GM19395 (cell line): Measurements from ENCODE around the gene CTBP2.

ENCODE experiments used
- ATAC-seq: cut with Tn5 transposase; IDR thresholded peaks from one replicate; pipeline ENCODE4 v1.9.1; 2021; ENCODE audit warnings: mild to moderate bottlenecking, moderate library complexity; ENCODE audit not compliant: unreplicated experiment

The CTBP2 gene

DNA sequence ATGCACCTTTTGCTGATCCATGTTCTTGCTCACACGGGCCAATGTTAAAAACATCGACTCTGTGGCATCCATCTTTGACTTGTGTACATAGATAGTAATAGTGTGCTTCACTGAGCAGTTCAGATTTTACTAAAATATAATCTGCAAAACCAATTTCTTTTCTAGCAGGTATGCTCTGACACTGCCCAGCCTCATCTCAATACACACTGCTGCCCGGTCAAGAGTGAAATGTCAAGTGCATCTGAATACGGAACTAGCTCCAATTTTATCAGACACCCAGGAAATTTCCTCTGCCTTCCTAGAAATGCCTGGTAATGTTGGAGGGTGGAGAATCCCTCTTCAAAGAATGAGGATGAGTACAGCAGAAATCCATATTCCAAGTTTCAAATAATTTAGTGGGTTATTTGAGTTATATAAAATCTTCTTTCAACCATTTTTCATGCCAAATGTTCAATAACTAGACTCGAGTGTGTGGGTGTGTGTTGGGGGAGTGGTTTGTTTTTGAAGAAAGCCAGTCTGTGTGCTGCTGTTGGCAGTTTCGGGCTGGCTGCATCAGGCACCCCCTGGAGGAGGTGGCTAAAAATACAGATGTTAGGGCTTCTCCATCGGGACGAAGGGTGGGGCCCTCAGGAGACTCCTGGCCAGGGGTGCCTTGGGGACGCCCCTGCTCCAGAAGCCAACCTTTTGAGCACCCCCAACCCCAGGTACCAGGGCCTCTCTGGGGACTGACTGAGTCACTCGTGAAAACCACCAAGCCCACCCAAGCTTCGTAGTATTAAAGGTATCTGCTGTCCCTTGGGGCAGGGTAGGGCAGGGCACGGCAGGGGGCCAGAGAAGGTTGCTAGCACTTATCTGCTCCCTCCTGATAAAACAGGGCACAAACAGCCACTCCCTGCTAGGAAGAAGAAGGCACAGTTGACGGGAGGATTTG, 15.4 kb downstream of the CTBP2 start:
- no peak for ATAC-seq

DNA sequence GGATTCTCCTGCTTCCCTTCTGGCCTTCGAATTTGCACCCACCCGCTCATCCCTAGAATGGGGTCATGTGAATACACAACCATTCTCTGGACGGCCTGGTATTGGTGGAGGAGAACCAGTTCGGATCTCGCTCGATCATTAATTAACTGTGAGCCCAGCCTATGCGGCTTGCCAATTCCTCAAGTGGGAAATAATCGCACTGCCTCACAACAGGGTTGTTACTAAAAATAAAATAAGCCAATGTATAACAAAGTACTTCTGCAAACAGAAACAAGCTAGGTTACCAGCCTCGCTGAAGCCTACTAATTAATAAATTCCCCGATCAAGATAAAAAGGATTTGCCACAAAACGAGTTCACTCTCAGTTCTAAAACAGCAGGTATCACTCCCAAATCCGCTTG, 16.2 kb downstream of the CTBP2 start:
- no peak for ATAC-seq

DNA sequence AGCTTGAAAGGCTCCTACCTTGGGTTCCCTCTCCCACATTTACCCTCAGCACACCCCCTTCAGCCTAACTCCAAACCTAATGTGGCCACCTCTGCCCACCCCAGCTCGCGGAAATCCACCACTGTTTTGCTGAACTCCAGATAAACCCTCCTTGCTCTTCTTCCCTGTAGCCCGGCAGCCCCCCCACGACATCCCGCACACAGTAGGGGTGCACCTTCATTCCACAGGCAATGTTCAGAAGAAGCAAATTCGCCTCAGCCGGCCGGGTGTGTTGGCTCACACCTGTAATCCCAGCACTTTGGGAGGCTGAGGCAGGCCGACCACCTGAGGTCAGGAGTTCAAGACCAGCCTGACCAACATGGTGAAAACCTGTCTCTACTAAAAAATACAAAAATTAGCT, 17.4 kb downstream of the CTBP2 start:
- no peak for ATAC-seq

DNA sequence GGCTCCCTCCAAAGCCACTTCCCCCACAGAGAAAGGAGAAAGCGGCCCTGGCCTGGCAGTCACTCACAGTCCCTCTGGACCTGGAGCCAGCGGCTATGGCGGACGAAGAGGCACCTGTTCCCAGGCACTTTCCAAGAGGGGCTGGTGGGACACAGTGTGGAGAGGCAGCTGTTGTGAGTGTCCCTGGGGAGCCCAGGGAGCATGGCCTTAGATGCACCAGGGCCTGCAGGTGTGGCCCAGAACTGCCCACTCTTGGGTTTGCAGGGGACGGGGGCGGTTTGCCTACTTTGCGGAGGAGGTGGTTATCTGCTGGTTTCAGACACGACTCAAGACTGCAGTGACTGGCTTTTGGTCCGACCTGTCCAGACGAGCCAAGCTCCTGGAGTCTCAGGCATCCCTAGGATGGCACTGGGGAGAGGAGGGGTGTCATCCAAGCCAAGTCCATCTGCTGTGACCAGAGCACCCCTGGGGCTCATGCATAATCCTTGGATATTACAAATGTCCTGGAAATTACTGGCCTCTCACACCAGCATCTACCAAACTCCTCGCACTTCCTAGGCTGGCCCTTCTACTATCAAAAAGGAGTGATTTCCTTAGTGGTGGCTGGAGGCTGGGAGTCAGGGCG, 18.4 kb downstream of the CTBP2 start:
- no peak for ATAC-seq

DNA sequence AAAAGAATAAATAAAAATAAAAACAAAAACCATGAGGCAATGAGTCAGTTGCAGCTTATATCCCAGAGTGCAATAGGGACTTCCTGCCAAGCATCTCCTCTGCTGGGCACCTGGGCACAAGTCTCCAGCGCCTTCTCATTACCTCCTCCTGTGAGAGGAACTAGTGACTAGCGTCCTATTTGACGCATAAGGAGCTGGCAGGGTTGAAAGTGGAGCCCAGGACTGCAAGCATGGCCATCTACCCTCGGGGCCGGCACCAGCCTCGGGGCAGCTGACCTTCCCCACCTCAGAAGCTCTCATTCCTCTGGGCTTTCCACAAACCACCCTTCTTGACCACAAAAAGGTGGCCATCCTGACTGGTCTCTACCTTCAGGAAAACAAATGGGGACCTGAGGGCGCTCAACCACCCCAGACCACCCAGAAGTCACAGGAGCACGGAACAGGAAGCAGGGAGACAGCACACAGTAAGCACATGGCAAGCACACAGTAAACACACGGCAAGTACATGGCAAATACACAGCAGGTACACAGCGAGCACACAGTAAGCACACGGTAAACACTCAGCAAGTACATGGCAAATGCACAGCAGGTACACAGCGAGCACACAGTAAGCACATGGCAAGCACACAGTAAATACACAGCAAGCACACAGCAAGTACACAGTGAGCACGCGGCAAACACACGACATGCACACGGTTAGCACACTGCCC, 19.1 kb downstream of the CTBP2 start:
- no peak for ATAC-seq

DNA sequence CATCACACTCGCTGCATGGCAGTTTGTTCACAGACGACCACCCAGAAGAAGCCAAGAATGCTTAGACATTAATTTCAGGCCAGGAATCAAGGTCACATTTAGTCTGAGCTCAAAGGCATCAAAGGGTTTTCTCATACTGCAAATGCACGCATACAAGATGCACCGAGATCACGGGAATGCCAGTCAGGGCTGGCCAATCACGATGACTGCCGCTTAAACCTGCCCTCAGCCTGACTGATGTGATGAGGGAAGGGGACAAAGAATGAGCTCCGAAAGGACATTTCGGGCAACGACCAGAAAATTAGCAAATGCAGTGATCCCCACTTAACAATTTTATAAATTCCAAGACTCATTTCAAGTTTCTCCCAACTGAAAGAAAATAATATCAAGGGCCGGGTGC, 20.2 kb downstream of the CTBP2 start:
- no peak for ATAC-seq

DNA sequence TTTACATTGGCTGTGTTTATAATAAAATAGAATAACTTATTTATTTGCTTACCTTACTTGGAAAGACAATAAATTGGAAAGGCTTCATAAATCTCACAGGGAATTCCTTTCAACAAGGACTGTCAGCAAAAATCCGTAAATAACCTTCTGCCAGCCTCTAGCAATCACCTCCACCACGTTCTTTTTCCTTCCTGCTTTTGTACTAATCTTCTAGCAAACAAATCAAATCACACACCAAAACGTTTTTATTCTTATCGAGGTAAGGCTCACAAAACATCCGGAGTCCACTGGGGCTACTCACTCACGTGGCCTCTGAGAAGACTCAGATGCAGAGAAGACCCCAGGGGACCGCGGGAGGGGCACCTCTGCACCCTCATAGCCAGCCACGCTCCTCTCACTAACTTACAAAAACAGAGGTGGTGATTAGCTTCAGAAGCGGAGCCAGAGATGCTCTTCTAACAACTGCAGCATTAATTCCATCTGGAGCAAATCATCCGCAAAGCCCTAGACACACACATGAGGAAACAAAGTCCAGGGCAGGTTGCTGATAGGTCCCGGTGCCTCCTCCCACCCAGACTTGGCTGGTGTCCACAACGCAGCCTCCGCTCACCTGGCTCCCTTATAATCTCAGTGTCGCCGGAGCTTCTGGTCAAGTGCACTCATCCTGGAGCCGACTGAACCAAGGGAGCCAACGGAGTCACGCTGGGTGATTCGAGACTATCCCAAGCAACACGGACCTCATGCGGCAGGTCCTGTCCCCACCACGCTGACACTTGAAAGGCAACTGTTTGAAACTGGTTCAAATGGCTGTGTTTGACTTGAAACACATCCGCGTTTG, 22.5 kb downstream of the CTBP2 start:
- ATAC-seq, result no peak

DNA sequence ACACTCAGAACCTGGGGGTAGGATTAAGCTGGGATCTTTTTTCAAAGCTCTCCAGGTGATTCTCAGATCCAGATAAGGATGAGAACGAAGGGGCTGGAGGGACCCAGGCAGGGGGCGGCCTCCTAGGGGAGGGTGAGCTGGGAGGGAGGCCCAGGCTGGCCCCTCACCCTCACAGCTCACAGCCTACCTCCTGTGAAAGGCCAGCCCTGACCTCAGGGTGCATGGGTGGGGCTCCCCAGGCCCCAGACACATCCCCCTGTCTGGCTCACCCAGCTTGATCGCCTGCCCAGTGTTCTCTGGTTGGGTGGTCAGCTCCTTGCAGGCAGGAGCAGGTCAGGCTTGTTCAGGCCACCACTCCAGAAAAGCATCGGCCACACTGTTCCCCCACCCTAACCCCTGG, 24.3 kb downstream of the CTBP2 start:
- no peak for ATAC-seq

DNA sequence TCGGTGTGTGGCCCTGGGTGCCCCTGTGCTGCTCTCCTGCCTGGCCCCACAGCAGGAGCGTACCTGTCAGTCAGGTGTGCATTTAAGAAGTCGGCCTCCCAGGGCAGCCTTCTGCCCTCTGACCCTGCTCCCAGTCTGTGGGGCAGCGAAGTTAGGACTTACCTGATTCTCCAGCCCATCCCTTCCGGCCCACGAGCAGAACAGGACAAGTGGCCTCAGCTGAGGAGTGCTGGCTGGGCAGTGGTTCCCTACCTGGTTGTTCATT, 24.7 kb downstream of the CTBP2 start:
- ATAC-seq, result no peak

DNA sequence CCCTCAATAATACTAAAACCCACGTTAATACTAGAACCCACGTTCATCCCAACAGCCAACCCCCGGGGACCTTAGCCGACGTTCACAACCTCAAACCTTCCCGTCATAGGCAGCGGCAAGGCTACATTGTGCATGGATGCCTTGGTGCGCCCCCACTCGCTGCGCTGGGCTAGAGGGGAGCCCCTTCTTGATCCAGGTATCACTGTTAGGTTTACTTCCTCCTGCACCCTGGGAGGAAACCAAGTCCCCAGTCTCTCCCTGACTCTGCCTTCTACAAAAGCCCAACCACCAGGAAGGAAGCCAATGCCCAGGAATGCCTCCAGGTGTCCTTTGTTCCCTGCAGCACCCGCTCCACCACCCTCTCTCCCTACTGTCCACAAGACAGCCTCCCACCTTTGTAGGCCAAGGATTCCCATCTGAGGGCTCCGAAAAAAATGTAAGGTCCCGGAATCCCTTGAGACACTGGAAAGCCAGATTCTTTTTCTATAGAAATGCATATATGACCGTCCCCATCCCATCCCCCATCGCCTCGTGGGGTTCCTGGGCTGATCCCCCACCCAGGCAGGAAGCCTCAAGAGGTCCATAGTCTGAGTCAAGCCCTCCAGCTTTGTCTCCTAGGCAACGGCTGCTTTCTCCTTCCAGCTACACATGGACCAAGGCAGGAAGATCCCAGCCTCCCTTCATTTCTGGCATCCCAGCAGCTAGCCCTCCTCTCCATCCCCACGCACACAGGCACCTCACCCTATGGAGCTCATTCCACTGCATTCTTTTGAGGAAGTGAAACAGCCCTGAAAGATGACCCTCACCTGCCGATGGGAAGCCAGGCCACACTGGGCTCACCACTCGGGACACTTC, 25.2 kb downstream of the CTBP2 start:
- no peak for ATAC-seq

DNA sequence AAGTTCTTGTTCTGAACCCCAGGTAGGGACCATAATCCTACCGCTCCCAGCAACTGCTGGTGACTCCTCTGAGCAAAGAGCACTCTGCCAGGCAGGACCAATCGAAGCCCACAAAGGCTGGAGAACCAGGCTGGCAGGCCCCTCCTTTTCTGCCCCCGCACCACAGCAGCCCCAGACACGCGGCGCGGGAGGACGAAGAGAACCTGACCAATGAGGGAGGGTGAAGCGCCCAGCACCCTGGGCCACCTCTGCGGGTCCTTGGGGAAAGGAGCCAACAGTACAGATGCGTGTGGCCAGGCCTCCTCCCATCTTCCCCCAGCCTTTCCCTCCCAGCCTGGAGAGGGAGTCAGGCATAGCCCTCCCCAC, 25.9 kb downstream of the CTBP2 start:
- no peak for ATAC-seq

DNA sequence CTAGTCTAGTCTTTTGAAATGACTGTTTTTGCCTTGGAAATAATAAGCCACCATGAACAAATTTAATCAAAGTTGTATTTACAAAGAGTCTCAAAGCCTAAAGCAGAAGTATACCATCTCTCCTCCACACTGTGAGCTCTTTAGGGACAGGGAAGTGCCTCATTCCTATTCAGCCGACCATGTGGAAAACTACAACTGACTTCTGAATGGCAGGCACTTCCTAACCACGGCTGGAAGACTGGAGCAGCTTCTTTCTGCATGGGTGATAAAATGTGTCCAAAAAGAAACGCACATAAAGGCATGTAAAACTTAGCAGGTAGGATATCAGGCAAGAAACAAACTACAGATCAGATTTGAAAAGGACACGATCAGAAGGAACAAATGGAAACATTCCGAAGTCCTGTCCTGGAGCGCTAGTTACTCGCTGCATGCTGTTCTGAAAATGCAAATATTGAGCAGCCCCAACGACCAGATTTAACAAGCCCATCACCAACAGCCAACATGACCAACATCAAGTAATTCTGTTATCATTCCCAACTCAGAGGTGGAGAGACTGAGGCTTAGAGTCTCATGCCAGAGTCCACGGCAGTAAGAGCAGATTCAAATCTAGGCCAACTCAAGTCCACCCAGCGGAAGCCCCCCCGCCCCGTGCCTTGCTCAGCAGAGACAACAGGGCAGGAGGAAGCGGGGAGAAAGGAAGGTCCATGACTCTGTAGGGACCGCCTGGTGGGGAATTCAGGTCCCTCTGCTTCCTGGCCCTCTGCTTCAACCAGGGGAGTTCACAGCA, 26.5 kb downstream of the CTBP2 start:
- ATAC-seq, result no peak

DNA sequence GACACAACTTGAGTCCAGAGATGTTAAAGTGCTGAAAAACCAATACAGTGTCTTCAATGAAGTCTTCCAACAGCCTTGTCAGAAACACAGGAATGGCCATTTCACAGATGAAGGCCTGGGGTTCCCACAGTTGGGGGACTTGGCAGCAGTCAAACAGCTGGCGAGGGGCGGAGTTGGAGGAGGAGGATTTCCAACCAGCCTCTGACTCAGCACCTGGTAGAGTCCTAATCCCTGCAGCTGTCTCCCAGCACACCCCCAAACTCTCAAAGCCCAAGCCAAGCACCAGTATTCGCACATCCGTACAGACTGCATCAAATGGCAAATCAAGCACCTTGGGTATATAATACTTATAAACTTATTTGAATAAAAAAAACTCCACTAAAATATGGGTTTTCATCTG, 28.0 kb downstream of the CTBP2 start:
- ATAC-seq, result no peak

DNA sequence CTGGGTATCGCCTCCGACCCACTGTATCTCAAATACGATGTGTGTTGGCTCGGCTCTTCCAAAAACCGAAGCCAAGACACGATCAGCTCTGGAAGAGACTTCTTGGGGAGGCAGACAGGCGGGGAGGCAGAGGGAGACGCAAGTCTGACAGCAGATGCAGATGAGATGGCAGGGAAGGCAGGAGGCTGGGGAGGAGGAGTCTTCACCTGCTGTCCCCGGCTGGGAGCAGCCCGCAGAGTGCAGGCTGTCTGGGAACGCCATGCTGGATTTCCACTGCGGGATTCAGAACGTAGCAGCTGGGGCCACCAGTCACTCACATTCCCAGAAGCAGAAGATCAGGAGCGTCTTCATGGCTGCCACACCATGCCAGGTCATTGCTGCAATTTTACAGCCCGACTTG, 29.4 kb downstream of the CTBP2 start:
- ATAC-seq, result no peak

DNA sequence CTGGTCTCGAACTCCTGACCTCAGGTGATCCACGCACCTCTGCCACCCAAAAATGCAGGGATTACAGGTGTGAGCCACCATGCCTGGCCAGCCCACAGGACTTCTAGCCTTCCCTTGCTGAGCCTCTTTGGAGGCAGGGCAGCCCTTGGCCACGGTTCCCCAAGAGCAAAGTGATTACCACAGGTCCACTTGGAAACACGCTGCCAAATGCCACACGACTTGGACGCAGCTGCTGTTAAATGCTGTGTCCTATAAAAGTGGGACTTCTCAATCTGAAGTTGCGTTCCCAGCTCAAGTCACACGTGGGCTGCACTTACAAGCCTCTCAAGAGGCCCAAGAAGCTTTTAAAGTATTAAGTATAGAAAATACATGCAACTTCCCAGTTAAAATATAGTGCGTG, 30.1 kb downstream of the CTBP2 start:
- no peak for ATAC-seq

DNA sequence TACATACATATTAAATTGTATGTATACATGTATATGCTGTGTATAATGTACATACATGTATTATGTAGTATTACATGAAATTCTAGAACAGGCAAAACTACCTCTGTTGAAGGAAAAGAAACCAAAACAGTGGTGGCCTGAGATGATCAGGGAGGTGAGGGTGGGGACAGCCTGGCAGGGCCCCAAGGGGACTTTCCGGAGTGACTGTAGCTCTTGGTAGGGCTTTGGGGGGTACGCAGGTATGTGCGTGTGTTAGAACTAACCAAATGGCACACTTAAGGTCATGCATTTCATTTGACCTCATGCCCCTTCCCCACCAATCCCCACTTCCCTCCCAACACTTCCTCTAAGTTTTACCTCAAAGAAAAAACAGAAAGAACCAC, 31.3 kb downstream of the CTBP2 start:
- no peak for ATAC-seq

DNA sequence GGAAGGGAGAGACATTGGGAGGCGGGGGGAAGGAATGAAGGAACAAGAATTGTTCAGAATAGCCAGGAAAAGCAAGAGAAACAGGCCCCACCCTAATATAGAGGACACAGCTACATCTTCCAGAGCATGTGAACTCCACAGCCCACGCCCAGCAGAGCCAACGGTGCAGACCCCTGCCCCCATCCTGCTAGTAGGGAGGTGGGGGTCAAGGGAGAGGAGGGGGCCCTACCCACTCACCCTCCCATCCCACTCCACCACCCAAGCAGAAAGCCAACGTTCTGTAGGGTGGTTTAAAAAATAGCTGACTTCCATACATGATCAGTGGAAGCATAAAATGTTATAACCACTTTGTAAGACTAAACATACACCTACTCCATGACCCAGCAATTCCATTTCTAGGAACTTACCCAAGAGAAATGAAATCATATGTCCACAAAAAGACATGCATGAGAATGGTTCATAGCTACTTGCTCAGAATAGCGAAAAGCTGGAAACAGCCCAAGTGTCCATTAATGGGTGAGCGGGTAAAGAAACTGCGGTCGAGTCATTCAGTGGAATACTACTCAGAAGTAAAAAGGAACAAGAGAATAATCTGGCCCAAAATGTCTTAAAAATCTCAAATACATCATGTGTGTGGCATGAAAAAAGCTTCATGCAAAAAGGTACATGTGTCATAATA, 31.8 kb downstream of the CTBP2 start:
- ATAC-seq, result no peak

DNA sequence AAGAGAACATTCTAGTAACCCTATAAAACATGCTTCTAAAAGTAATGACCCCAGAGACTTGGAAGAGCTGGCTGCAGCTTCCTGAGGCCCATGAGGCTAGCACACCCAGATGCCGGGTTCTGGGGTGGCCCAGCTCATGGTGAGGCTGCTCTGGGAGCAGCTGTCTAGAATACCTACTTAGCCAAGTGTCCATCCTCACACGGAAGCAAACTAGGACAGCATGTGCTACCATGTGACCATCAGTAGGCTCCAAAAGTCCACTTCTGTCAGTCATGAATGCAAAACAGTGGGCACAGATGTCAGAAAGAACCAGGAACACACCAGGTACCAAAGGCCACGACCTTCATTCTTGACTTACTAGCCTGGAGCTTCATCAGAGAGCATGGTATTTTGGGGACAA, 32.4 kb downstream of the CTBP2 start:
- no peak for ATAC-seq

DNA sequence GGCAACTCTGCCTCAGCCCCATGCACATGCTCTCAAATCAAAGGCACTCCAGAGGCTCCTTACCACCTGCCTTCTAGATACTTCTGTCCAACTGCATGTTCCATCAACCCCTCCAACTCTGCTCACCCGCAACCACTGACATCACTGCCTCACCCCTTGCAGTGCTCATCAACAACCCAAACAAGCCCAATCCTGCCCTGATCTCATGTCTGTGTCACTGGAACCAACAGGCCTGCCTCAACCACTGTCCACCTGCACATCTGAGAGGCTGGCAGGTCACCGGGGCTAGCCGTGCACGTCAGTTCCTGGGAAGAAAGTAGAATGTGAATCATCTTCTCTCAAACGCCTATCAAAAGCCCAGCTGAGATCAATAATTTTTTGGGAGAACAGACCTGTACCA, 33.3 kb downstream of the CTBP2 start:
- ATAC-seq, result no peak
